SK-N-MC (cell line): ENCODE data around the gene MYD88.

ENCODE experiments used
- DNase-seq: peaks from one replicate; pipeline ENCODE4 v3.0.0-alpha.2; 2011; ENCODE audit warnings: low read depth, low spot score
- H3K27ac ChIP-seq: fragments of 200-600 bp; sonication (generic); 2 replicates; pipeline ENCODE4 v1.5.1; 2016; ENCODE audit warnings: mixed run types
- H3K36me3 ChIP-seq: fragments of 200-600 bp; sonication (generic); 2 replicates; pipeline ENCODE4 v1.6.1; 2017; ENCODE audit warnings: antibody characterized with exemption, low read length, mixed read lengths; ENCODE audit not compliant: insufficient read depth
- H3K4me3 ChIP-seq: fragments of 200-600 bp; sonication (generic); 2 replicates; pipeline ENCODE4 v1.5.1; 2016
- H3K9ac ChIP-seq: fragments of 200-600 bp; sonication (generic); 2 replicates; pipeline ENCODE4 v1.8.0; 2017; ENCODE audit warnings: mixed run types, mixed read lengths; ENCODE audit not compliant: insufficient read length
- H3K9me3 ChIP-seq: fragments of 200-600 bp; sonication (generic); 2 replicates; pipeline ENCODE4 v1.6.1; 2017; ENCODE audit warnings: low read depth, mild to moderate bottlenecking, antibody characterized with exemption, low read length, moderate library complexity, mixed read lengths
- EZH2 ChIP-seq: fragments of 200-600 bp; sonication (generic); IDR thresholded peaks from one replicate; pipeline ENCODE4 v1.6.1; 2017; ENCODE audit warnings: antibody characterized with exemption
- FOXP2 ChIP-seq: optimal IDR thresholded peaks from 2 replicates; pipeline ENCODE3; 2011; ENCODE audit warnings: mild to moderate bottlenecking, moderate library complexity; ENCODE audit not compliant: insufficient read depth; ENCODE audit errors: extremely low read length, control extremely low read depth
- POLR2AphosphoS5 ChIP-seq: IDR thresholded peaks from 2 replicates; pipeline ENCODE4 v1.6.1; 2012; ENCODE audit warnings: mild to moderate bottlenecking, low read depth, low read length, borderline replicate concordance

MYD88 gene

DNA sequence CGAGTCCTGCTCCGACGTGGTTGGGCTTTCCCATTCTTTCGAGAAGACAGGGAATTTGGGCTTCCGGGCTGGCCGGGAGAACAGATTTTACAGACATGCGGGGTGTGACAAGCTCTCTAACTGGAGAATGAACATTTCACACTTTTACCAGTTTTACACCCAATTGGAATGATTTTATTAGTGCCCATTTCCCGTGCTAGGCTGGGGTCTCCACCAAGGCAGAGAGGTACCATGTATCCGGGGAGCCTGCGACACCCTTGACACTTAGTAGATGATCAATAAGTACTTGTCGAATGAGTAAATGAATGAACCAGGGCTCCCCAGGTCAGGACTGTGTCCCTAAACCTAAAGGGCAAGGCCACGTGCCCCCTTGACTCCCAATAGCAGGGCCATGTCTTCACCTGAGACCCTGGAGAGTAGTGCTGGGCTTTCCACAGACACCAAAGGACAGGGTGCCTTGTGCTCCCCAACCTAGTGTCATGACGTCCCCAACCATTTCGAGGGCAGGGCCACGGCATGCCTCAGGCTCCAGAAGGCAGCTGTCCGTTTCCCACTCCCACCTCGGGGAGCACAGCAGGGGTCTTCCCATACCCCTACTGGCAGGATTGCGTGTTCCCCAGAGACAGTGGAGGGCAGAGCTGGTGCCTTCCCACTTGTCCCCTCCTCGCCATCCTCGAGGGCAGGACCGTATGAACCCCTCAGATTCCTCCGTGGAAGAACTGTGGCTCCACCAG is 679 bp upstream of the MYD88 start:
- DNase-seq: no peak
- Histone ChIP-seq H3K27ac (no peak overlapping the region), H3K9ac (peak overlapping the region; percentile 57), H3K9me3 (no peaks in the 10 kb centered on the region), H3K36me3 (no peaks in the 10 kb centered on the region), H3K4me3 (peak overlapping the region; percentile 87)
- TF ChIP-seq POLR2AphosphoS5 (no peak), EZH2 (no peak), FOXP2 (no peak)

GRCh38 chr3:38139191-38139590 is 730 bp downstream of the MYD88 start:
- no peak for DNase-seq

DNA sequence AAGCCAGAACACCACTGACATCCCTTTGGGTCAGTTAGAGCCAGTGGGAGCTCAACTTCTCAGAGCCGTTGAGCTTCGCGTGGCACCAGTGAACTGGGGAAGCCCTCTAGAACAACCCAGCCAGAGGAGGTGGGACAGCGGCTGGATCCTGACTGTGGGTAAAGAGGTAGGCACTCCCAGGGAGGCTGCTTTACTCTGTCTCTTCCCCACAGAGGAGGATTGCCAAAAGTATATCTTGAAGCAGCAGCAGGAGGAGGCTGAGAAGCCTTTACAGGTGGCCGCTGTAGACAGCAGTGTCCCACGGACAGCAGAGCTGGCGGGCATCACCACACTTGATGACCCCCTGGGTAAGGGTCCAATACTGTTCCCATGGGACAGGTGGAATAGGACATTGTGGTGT is 1.2 kb downstream of the MYD88 start:
- DNase-seq: no peak
- TF ChIP-seq FOXP2 (no peak), EZH2 (no peak), POLR2AphosphoS5 (no peak)
- Histone ChIP-seq H3K9ac (no peak overlapping the region), H3K4me3 (peak overlapping the region; percentile 87; the same call in 1 of the 2 replicates), H3K27ac (no peak overlapping the region), H3K36me3 (no peaks in the 10 kb centered on the region), H3K9me3 (no peaks in the 10 kb centered on the region)

More at GRCh38 chr3:38139191-38139590, 730 bp downstream of the MYD88 start:
- Histone ChIP-seq H3K9ac (peak overlapping the region; percentile 69), H3K36me3 (no peaks in the 10 kb centered on the region), H3K9me3 (no peaks in the 10 kb centered on the region), H3K27ac (no peak overlapping the region), H3K4me3 (peak overlapping the region; percentile 87)
- TF ChIP-seq EZH2: no peak
- no peak for TF ChIP-seq FOXP2
- no peak for TF ChIP-seq POLR2AphosphoS5

GRCh38 chr3:38140326-38141172 is 2.1 kb downstream of the MYD88 start:
- H3K9me3 ChIP-seq: no peaks in the 10 kb centered on the region
- TF ChIP-seq FOXP2 (no peak), EZH2 (no peak), POLR2AphosphoS5 (no peak)
- no peaks in the 10 kb centered on the region for H3K36me3 ChIP-seq
- no peak for DNase-seq
- H3K9ac ChIP-seq: no peak overlapping the region
- H3K4me3 ChIP-seq: no peak overlapping the region
- no peak overlapping the region for H3K27ac ChIP-seq

- no peak for DNase-seq
- TF ChIP-seq FOXP2: no peak
- no peak for TF ChIP-seq EZH2
- TF ChIP-seq POLR2AphosphoS5: no peak
Measured at GRCh38 chr3:38141173-38141951, 2.9 kb downstream of the MYD88 start.

GRCh38 chr3:38141952-38142273 is 3.5 kb downstream of the MYD88 start:
- no peak for DNase-seq
- Histone ChIP-seq H3K9ac (no peak overlapping the region), H3K27ac (no peak overlapping the region), H3K4me3 (no peak overlapping the region), H3K9me3 (no peaks in the 10 kb centered on the region), H3K36me3 (no peaks in the 10 kb centered on the region)
- TF ChIP-seq EZH2 (no peak), POLR2AphosphoS5 (no peak), FOXP2 (no peak)

More at GRCh38 chr3:38141173-38141951, 2.9 kb downstream of the MYD88 start:
- Histone ChIP-seq H3K36me3 (no peaks in the 10 kb centered on the region), H3K9me3 (no peaks in the 10 kb centered on the region), H3K4me3 (no peak overlapping the region), H3K9ac (no peak overlapping the region), H3K27ac (no peak overlapping the region)

DNA sequence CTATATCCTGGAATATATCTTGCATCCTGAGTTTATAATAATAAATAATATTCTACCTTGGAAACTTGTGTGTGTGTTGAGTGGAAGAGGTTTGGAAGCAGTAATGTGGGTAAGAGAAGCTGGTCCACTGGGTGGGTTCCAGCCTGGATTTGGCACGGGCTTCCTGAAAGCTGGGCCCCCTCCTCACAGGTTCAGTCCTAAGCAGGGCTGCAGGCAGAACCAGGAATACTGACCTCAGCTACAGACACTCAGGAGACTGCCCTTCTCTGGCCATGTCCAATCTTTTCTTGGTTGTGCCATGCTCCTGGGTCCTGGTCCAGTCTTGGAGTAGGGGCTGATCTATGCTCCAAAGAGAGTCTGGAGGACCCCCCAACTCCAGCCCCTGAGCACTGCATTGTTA is 4.5 kb downstream of the MYD88 start:
- Histone ChIP-seq H3K9ac (no peak overlapping the region), H3K9me3 (no peaks in the 10 kb centered on the region), H3K36me3 (no peaks in the 10 kb centered on the region), H3K27ac (no peak overlapping the region), H3K4me3 (no peak overlapping the region)
- TF ChIP-seq FOXP2 (no peak), EZH2 (no peak), POLR2AphosphoS5 (no peak)
- no peak for DNase-seq

DNA sequence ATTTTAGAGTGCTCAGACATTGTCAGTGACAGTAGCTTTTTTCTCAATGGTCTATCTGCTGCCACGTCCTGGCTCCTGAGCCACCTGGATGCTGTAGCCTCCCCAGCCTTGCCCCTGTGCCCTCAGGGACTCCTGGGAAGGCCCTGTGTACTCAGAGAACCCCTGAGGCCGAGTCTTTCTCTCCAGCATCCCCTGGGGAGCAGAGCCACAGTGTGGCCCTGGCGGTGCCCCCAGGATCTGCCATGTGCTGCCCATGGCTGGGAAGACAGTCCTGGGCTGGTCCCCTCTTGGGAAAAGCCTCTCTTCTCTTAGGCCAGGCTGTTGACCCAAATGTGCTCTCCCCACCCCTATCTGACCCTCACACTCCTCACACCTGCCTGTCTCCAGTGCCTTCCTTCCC is 5.0 kb downstream of the MYD88 start:
- no peak for DNase-seq
- TF ChIP-seq FOXP2 (no peak), POLR2AphosphoS5 (no peak), EZH2 (no peak)
- H3K9me3 ChIP-seq: no peaks in the 10 kb centered on the region
- no peak overlapping the region for H3K9ac ChIP-seq
- no peak overlapping the region for H3K27ac ChIP-seq
- H3K4me3 ChIP-seq: no peak overlapping the region
- H3K36me3 ChIP-seq: no peaks in the 10 kb centered on the region
